H1 (cell line): ENCODE results near the gene DDX47. TPM values are rescaled to one million over a fixed set of nuclear protein-coding genes. Genes with fewer than 3 reads are reported as not detected.

Experiments used
- CTBP2 ChIP-seq: IDR thresholded peaks from 2 replicates; pipeline ENCODE4 v1.7.0; 2011; ENCODE audit warnings: borderline replicate concordance, mild to moderate bottlenecking, moderate library complexity, mixed read lengths, low read length; ENCODE audit not compliant: insufficient read depth, insufficient read length
- HDAC2 ChIP-seq, 2 experiments: fragments of 300-600 bp in 1 of 2; sonication (generic) in 1 of 2; IDR thresholded peaks; 2 replicates each; pipeline ENCODE4 v1.6.1; 2011 to 2012; ENCODE audit warnings: low read depth in 2 of 2, low read length in 2 of 2, mild to moderate bottlenecking in 2 of 2, moderate library complexity in 2 of 2, borderline replicate concordance in 1 of 2, inconsistent platforms in 1 of 2
- KDM5A ChIP-seq: fragments of 200-600 bp; IDR thresholded peaks from 2 replicates; pipeline ENCODE4 v1.7.1; 2012; ENCODE audit warnings: mild to moderate bottlenecking, low read length, inconsistent platforms, mixed read lengths
- POLR2AphosphoS5 ChIP-seq: IDR thresholded peaks from 2 replicates; pipeline ENCODE4 v1.6.1; 2011; ENCODE audit warnings: low read depth, low read length
- RNF2 ChIP-seq: fragments of 200-900, 300-1000 bp; sonication (generic); IDR thresholded peaks from 2 replicates; pipeline ENCODE4 v1.7.1; 2016; ENCODE audit warnings: borderline replicate concordance, low read depth, mild to moderate bottlenecking, antibody characterized with exemption, low read length; ENCODE audit not compliant: poor library complexity, severe bottlenecking; ENCODE audit errors: missing control alignments
- polyA plus RNA-seq, 7 experiments: library from polyadenylated mRNA; depleted of rRNA in 3 of 7; stranded (reverse) in 5 of 7; unstranded in 2 of 7; fragments of >200 nt in 5 of 7; fragments of 200-250 nt in 2 of 7; gene quantifications; 1 replicate in 5 of 7; 2 replicates in 1 of 7; 4 replicates in 1 of 7; pipeline versions ENCODE4 v1.2.1 to v1.2.3, GENCODE V29; 2011 to 2013; ENCODE audit warnings: missing spikeins in 2 of 7, mixed read lengths in 2 of 7
- total RNA-seq: library from RNA; stranded (reverse); fragmentation: NEBNext Ultra II Directional; extraction: Animal tissue kit (Norgen Biotek cat#: 25700); gene quantifications from 2 replicates; pipeline ENCODE4 v1.2.1, GENCODE V29; 2021

Gene DDX47
- total and polyA plus RNA-seq, 2 of the 8 experiments (the other 6 are each of a cell fraction or from before 2014, with no cell fraction given): 54.4 to 74.2 TPM

DNA sequence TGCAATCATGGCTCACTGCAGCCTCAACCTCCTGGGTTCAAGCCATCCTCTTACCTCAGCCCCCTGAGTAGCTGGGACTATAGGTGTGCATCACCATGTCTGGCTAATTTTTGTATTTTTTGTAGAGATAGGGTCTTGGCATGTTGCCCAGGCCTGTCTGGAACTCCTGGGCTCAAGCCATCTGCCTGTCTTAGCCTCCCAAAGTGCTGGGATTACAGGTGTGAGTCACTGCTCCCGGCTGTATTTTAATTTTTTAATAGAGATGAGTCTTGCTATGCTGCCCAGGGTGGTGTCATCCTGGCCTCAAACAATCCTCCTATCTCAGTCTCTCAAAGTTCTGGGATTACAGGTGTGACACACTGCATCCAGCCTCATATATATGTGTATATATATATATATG lies 46.5 kb downstream of the DDX47 start (continued):
- TF ChIP-seq KDM5A: no peak
- TF ChIP-seq RNF2: no peak
- TF ChIP-seq HDAC2 (IDR thresholded peaks at IDR 0.05; ENCODE audit: borderline replicate concordance in 1 of 2, low read depth in 2 of 2, low read length in 2 of 2): no peak
- TF ChIP-seq POLR2AphosphoS5: no peak
- no peak for TF ChIP-seq CTBP2
- TF ChIP-seq, all 59 proteins: peak for 0
